Measurements from ENCODE around the gene EPN3. TPM values are rescaled to one million over a fixed set of nuclear protein-coding genes. Genes with fewer than 3 reads are reported as not detected.

Gene EPN3
- total RNA-seq, 2 experiments from 2014 or later = not detected

Other genes starting within 250 kb of the EPN3 start
- 10 to 100 TPM; 32.0 to 33.7 TPM for gene XYLT2, start 186.6 kb upstream of the EPN3 start, total RNA-seq
- gene MRPL27, start 159.6 kb upstream of the EPN3 start, total RNA-seq = 10 to 100 TPM; 76.4 to 84.6 TPM
- gene EME1, start 159.5 kb upstream of the EPN3 start, total RNA-seq = 10 to 100 TPM; 28.1 to 30.4 TPM
- gene LRRC59, start 135.2 kb upstream of the EPN3 start, total RNA-seq = 100 to 1,000 TPM; 122 to 123 TPM
- 10 to 100 TPM; 11.3 to 14.1 TPM for gene ACSF2, start 106.5 kb upstream of the EPN3 start, total RNA-seq
- gene CHAD, start 63.9 kb upstream of the EPN3 start, total RNA-seq = not detected
- gene RSAD1, start 53.9 kb upstream of the EPN3 start, total RNA-seq = 10 to 100 TPM; 44.2 to 46.9 TPM
- 1 to 10 TPM; 1.2 to 1.3 TPM for gene MYCBPAP, start 24.3 kb upstream of the EPN3 start, total RNA-seq
- gene SPATA20, start 14.4 kb downstream of the EPN3 start, total RNA-seq = 10 to 100 TPM; 34.8 to 35.0 TPM
- gene CACNA1G, start 28.0 kb downstream of the EPN3 start, total RNA-seq = under 1 TPM; 0.06 to 0.10 TPM
- gene ABCC3, start 102.1 kb downstream of the EPN3 start, total RNA-seq = not detected
- gene ANKRD40, start 175.2 kb downstream of the EPN3 start, total RNA-seq = 10 to 100 TPM; 47.8 to 50.3 TPM
- gene LUC7L3, start 186.9 kb downstream of the EPN3 start, total RNA-seq = 100 to 1,000 TPM; 107 to 112 TPM
- gene ANKRD40CL, start 234.8 kb downstream of the EPN3 start, total RNA-seq = not detected